Measurements from ENCODE around the gene PRKRIP1.

DNA sequence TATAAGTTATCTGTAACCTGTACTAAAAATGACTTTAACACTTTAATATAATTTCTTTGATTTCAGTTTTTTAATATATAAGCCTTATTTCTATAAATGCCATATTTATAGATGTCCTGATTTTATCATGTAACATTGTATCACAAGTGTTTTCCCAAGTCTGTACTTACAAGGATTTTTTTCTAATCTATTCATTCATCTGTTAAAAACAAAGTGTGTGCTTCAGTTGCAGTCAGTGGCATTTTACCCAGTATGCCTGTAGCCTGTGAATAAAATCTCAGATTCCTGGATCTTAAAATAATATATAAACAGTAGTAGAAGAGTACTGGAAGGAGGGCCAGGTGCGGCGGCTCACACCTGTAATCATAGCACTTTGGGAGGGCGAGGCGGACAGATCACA, 17.4 kb downstream of the PRKRIP1 start:
- TF ChIP-seq CTCF (tag by site-specific recombination; IDR thresholded peaks at IDR 0.05) (no peak), ZNF146 (tag by site-specific recombination; IDR thresholded peaks at IDR 0.05) (no peak), ZNF221 (tag by site-specific recombination; IDR thresholded peaks at IDR 0.05; ENCODE audit: borderline replicate concordance) (no peak), GLIS1 (tag by site-specific recombination; IDR thresholded peaks at IDR 0.05) (no peak), ZNF416 (tag by site-specific recombination; IDR thresholded peaks at IDR 0.05) (no peak), ZNF600 (tag by site-specific recombination; IDR thresholded peaks at IDR 0.05) (no peak)
